Pons (tissue), 1 donor: Measurements from ENCODE around the gene MTCP1.

Experiments
- DNase-seq: peaks from one replicate; pipeline ENCODE4 v3.0.0-alpha.2; 2016; ENCODE audit warnings: low spot score

Gene MTCP1

DNA sequence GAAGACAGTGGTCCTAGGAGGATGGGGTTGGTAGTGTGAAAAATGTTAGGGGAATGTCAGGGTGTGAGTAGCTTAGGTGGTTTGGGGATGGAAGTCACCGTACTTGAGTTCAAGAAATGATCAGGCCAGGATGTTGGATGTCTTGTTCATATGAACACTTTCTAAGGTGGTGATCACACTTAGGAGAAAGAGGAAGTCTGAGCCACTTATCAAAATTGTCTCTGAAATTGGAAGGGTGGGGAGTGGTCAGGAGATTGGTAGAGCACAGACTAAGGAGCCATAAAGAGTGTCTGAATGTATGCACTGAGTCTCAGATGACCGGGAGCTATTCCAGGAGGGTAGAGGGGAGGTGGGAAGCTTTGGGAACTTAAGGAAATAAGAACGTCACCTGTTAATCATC, 17.3 kb downstream of the MTCP1 start:
- DNase-seq, result no peak

DNA sequence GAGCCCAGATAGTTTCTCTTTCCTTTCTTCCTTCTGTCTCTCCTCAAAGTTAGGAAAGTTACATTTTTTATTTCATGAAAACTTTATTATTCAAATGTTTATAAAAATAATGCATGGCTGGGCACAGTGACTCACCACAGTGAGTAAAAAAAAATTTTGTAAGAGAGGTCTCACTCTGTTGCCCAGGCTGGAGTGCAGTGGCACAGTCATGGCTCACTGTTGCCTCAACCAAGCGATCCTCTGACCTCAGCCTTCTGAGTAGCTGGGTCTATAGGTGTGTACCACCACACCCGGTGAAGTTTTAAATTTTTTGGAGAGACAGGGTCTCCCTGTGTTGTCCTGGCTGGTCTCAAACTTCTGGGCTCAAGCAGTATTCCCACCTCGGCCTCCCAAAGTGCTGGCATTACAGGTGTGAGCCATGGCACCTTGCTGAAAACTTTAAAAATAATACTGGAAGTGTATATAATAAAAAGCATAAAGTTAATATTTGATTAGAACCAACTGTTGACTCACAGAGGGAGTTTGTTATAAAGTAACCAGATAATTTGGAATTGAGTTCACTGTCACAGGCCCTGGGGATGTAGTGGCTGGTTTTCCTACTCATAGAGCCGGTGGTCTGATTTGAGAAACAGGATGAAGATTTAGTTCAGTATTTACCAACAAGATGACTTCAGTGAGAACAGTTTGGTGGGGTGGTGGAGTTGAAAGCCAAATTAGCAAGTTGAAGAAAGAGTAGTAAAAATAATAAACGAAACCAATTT, 18.0 kb downstream of the MTCP1 start:
- no peak for DNase-seq

DNA sequence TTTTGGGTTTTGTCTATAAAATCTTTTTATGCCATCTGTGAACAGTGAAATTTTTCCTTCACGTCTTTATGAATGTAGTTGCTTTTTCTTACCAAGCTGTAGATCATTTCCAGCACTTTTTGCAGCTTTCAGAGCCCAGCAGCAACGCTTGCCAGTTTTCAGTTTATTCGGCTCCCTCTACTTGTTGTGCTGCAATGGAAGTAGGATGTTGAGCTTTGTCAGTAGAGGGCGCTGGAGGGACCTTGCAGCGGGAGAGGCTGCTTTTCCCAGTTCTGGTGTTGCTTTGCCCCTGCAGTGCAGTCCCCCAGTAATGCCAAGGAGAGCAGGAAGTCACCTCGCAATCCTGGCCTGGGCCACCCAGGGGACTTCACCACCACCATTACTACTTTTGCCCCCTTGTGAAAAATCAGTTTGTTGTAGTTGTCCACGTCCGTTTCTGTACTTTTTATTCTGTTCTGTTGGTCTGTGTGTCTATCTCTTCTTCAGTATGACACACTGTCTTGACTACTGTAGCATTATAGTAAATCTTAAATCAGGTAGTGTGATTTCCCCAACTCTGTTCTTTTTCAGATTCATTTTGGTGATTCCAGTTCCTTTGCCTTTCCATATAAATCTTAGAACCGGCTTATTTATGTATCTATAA, 21.8 kb downstream of the MTCP1 start:
- DNase-seq, result peak; percentile 61

DNA sequence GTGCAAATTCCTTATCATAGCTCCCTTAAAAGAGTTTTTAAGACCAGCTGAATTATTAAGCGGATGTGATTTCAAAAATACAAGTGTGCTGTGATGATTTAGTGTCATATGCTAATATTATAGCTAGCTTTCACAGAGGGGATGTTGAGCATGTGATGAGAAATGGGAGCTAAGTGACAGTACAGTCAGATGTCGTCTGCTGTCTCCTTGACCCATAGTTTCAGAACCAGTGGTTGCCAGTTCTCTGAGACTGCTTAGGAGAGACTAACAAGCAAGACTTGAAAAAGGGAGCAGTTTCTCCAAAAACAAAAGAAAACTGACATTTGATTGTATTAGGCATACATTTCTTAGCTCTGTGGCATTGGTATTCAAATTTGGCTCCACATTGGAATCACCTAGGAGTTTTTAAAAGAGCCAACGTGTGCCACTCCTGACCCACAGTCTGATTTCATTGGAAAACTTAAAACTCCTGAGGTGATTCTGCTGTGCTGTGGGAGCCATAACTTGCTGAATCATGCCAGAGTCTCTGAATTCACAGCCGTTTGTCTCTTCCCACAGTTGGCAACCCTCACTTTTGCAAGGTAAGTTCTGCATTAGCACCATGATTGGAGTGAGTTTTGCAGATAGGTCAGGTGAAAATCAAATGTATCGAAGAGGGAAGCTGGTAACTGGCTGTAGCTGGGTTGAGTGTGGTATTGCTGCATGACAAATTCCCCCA, 24.0 kb downstream of the MTCP1 start:
- DNase-seq, result no peak

DNA sequence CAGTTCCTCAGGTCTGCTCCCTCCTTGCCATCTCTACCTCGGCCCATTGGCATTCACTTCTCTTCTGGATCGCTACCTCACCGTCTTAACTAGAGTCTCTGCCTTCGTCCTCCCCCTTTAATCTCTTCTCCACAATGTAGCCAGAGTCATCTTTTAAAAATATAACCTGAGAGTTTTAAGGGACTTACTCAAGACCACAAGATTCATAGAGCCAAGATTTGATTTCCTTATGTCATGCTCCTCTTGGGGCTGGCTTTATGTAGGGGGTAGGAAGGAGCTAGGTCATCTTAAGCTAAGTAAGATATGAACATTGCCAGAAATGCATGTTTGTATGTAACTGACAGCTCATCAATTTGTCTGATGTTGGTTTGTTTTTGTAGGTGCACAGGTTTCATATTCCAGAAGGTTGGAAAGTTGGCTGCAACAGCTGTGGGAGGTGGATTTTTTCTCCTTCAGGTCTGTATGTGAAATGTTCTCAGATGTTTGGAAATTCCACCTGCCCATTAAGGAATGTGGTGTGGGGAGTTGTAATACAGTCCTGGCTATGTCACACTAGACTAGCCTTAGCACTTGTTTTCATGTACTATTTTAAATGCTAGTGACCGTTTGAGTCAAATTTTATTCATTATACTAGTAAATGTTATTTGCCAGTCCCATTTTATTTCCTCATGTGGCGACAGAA, 24.7 kb downstream of the MTCP1 start:
- no peak for DNase-seq

DNA sequence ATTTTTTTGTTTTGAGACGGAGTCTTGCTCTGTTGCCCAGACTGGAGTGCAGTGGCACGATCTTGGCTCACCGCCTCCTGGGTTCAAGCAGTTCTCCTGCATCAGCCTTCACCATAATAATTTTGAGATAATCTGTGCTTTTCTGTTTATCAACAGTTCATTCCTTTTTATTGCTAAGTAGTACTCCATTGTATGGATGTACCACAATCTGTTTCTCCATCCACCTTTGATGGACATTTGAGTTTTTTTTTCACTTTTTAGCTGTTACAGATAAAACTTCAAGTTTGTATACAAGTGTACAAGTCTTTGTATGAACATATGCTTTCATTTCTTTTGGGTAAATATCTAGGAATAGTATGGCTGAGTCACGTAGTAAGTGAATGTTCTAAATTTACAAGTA, 35.2 kb downstream of the MTCP1 start:
- no peak for DNase-seq

DNA sequence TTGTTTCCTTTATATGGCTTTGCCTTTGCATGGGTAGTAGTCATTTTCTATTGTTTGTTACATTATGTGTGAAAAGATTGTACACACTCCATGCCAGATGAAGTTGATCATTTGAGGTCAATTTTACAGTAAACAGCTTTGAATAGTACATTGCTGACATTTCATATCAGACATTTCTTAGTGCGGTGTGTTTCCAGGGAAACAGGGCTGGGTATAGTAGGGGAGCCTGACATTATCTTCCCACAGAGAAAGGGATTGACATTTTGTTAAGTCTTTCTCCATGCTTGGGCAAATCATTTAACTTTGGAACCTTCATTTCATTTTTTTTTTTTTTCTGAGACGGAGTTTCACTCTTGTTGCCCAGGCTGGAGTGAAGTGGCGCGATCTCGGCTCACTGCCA, 39.3 kb downstream of the MTCP1 start:
- no peak for DNase-seq

DNA sequence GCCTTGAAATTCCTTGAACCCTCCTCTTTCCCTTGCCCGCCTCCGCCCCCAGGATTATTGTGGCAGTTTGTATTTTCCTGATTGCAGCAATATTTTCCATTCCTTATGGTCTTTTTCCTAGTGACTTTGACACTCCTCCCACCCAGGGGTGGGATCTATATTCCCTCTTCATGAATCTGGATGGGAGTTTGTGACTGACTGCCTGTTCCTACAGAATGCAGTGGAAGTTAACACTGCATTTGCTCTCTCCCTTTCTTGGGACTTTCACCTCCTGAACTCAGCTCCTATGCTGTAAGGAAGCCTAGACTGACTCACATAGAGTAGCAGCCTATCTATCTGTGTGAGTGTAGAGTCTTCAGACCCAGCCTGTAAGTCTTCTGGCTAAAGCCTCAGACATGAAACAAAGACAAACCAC, 42.1 kb downstream of the MTCP1 start:
- no peak for DNase-seq

DNA sequence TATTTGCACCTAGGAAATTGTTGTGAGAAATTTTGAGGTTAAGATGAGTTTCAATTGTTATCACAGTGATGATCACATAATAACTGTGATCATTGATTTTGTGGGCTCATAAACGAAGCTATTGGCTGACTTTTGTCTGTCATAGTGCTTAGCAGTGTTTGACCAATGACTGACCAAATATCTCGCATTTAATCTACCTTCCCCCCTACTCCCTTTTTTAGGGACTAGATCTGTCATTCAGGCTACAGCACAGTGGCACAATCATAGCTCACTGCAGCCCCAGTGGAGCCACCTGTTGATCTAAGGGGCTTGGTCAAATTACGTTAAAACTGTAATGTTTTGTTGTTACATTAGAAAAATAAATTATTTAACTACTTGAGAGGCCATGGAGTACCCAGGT, 42.8 kb downstream of the MTCP1 start:
- DNase-seq, result no peak

DNA sequence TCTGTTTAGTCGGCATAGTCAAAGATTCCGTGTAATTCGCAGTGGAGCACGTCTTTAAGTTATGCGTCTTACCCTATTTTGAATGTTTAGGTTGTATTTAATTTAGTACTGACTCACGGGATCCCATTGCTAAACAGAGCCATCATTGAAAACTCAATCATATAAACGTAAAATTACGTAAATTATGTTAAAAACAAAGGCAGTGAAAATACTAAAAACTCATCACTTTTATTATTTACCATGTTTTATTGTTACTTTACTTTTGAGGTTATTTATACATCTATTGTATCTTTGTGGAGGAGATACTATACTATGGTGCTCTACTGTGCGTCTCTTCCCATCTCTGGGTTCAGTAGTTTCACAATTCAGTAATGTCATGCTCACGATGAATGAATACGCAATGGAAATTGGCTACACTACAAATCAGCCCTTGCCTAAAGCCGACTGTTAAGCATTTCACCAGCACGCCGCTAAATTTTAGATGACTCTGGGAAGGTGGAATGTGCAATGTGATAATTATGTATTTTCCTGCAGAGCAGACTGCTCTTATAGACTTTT, 43.3 kb downstream of the MTCP1 start:
- DNase-seq, result peak; percentile 42

DNA sequence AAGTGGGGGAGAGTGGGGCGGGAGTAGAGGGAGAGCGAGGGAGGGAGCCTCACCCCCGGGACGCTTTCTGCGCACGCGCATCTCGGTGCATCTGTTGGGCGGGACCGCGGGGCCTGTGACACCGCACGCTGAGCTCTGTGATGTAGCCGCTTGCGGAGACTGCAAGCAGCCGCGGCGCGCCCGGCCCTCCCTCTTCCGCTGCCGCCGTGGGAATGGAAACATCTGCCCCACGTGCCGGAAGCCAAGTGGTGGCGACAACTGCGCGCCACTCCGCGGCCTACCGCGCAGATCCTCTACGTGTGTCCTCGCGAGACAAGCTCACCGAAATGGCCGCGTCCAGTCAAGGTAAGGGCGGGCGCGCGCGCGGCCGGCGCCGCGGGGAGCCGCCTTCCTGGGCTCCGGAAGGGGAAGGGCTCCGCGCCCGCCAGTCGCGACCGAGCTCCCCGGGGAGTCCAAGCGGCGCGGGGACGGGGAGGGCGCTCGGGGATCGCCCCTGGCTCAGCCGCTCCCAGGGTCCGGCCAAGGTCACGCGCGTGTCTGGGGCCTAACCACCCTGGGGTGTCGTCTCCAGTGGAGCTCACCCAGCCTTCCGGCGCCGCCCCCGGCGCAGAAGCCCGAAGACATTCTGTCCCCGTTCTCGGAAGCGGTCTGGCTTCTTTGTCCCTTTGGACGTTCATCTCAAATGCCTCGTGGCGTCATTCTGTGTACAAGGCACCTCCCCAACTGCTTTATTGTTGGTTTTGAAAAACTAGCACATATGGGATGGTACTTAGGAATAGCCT, 44.0 kb downstream of the MTCP1 start, which contains the start of gene FUNDC2:
FUNDC2 (plus strand) TSS at position 118 of the 782 bp plus-strand sequence; CDS start at position 213, 95 bp downstream.
- DNase-seq, result peak; percentile 88

DNA sequence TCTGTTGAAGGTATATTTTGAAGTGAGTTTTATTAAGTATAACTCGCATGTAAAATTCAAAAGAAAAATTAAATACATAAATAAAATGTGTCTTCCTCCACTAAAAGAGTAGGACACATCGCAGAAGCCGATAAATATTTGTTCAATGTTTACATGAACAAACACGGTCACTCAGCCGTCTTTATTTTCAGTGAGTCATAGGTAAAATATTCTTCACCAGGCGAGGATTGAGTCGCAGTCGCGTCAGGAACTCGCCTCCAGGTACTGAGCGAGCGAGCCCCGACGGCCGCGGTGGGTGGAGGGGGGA, 44.6 kb downstream of the MTCP1 start:
- no peak for DNase-seq

DNA sequence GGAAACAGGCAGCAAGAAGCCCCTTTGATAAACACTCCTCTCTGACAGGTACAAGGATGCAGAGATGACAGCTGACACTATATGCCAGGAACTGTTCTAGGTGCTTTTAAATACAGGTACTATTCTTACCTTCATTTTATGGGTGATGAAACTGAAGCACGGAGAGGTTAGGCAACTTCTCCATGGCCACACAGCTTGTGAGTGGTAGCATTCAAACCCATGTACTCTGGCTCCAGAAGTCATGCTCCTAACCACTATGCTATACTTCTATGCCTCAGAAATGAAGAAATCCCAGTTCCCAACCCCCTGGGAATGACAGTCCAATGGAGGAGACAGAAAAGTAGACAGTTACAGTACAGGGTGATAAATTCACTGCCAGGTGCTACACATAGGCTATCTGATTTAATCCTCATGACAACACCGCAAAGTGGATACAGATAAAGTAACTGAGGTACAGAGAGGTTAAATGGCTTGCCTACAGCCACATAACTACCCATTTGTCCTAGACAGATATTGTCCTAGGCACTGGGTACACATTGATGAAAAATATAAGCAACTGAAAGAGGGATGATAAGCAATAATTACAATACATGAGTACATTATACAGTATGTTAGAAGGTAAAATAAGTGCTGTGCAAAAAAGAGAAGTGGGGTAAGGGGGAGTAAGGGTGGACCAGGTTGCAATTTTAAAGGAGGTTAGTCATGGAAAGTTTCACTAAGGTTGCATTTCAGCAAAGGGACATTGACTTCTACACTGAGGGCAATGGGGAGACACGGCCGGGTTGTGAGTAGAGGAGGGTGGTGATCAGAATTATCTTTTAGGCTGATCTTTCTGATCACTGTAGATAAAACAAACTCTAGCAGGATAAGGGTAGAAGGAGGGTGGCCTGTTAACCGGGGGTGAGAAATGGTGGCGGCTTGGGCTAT, 46.8 kb downstream of the MTCP1 start:
- DNase-seq, result no peak

DNA sequence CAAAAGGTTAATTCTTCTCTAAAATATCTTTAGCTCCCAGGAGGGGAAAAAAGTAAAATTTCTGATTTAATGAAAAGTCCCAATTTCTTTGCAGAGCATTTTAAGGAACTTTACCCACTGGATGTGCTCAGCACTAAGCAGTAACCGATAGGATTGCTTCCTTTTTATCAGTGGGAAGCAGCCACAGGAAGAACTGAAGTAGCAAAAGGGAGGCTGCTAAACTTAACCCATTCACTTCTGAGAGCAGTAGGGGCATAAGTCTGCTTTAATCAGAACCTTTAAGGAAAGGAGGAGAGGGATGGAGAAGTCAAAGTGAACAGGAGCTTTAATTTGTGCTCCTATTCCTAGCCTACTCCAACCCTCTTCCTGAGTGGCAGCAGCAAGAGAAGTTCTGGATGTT, 48.4 kb downstream of the MTCP1 start, which contains the start of gene F8:
F8 (minus strand) TSS at position 139 of the 400 bp plus-strand sequence. CDS start 171 bp downstream, outside the sequence.
- no peak for DNase-seq

DNA sequence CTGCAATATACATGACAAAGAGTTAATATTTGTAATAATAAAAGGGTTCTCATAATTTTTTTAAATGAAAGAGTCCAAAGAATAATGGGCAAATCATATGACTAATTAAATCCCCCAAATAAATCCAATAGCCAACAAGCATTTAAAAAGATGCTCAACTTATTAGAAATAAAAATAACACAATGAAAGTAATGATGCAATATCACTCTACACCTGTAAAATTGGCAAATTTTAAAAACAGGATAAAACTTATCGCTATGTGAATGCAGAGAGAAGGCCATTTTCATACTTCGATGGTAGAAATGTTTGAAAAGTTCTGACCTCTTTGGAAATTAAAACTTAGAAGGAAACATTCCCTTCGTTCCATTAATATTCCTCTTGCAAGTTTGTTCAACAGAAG, 50.3 kb downstream of the MTCP1 start:
- no peak for DNase-seq
